ENCODE results near the gene DGKI. TPM values are rescaled to one million over a fixed set of nuclear protein-coding genes. Genes with fewer than 3 reads are reported as not detected.

The DGKI gene
- total RNA-seq, 1 experiment from 2014 or later, result 0.41 TPM

- Histone ChIP-seq H3K27ac (no peak overlapping the region), H2AFZ (no peak overlapping the region), H3K9me2 (ENCODE audit: insufficient read depth) (no peaks in the 10 kb centered on the region), H3K4me3 (no peak overlapping the region), H4K20me1 (ENCODE audit: insufficient read depth) (no peaks in the 10 kb centered on the region), H3K4me1 (replicated peaks; ENCODE audit: insufficient read depth) (no peaks in the 10 kb centered on the region), H3K9me3 (ENCODE audit: insufficient read depth, low read depth) (no peaks in the 10 kb centered on the region), H3K36me3 (ENCODE audit: low read depth) (no peaks in the 10 kb centered on the region), H3K27me3 (ENCODE audit: insufficient read depth, low read depth) (peaks cover 7% of the 10 kb centered on the region), H3K4me2 (no peak overlapping the region), H3F3A (ENCODE audit: insufficient read depth, low read depth) (no peaks in the 10 kb centered on the region), H3K79me2 (ENCODE audit: low read depth) (no peaks in the 10 kb centered on the region)
- intact Hi-C loops (cut with micrococcal nuclease; ENCODE audit: unreplicated experiment), result no loop called here
- ChIA-PET CTCF (no interaction called here), POLR2A (ENCODE audit: unreplicated experiment) (no interaction called here)
- TF ChIP-seq CTCF (conservative IDR thresholded peaks at IDR 0.05), result no peak
- no peak for TF ChIP-seq EZH2 (IDR thresholded peaks at IDR 0.05; ENCODE audit: low read depth)
- DNase-seq, result no peak
- BruUV-seq (replicated peaks), result no TSS peak
Measured at GRCh38 chr7:137818036-137818435, 28.7 kb downstream of the DGKI start.

GRCh38 chr7:137816696-137817320 lies 30.0 kb downstream of the DGKI start:
- intact Hi-C loops (cut with micrococcal nuclease; ENCODE audit: unreplicated experiment), result no loop called here
- H2AFZ ChIP-seq, result no peak overlapping the region
- H3K79me2 ChIP-seq (ENCODE audit: low read depth), result no peaks in the 10 kb centered on the region
- no peaks in the 10 kb centered on the region for H3K36me3 ChIP-seq (ENCODE audit: low read depth)
- no peak overlapping the region for H3K27ac ChIP-seq
- no peaks in the 10 kb centered on the region for H3K9me3 ChIP-seq (ENCODE audit: insufficient read depth, low read depth)
- CTCF ChIA-PET, result no interaction called here
- no peak overlapping the region for H3K4me2 ChIP-seq
- no peaks in the 10 kb centered on the region for H3F3A ChIP-seq (ENCODE audit: insufficient read depth, low read depth)
- BruUV-seq (replicated peaks), result no TSS peak
- peaks cover 7% of the 10 kb centered on the region for H3K27me3 ChIP-seq (ENCODE audit: insufficient read depth, low read depth)
- H4K20me1 ChIP-seq (ENCODE audit: insufficient read depth), result no peaks in the 10 kb centered on the region
- no peaks in the 10 kb centered on the region for H3K9me2 ChIP-seq (ENCODE audit: insufficient read depth)
- POLR2A ChIA-PET (ENCODE audit: unreplicated experiment), result no interaction called here
- H3K4me3 ChIP-seq, result no peak overlapping the region
- no peaks in the 10 kb centered on the region for H3K4me1 ChIP-seq (replicated peaks; ENCODE audit: insufficient read depth)
- TF ChIP-seq EZH2 (IDR thresholded peaks at IDR 0.05; ENCODE audit: low read depth) (no peak), CTCF (conservative IDR thresholded peaks at IDR 0.05) (no peak; the same call in 1 of the 2 replicates)
- DNase-seq, result no peak

DNA sequence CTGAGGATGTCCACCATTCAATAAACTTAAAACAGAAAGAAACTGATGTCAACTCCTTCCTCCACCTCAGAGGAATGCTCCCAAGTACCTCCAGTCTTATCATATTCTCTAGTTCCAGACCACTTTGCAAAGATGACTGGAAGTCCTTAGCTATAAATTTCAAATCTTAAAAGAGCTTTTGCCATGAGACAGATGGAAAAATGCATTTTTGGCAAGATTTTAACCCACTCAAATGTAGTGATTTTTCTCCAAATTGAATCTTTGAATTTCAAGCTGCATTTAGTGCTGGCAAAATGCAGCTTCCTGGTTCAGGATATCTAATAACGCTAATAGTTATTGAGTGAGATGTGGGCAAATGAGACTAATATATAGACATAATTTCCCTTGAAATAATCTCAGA lies 33.2 kb downstream of the DGKI start:
- Histone ChIP-seq H3K27me3 (ENCODE audit: insufficient read depth, low read depth) (no peaks in the 10 kb centered on the region; the same call in 1 of the 2 replicates), H3F3A (ENCODE audit: insufficient read depth, low read depth) (no peaks in the 10 kb centered on the region), H3K79me2 (ENCODE audit: low read depth) (no peaks in the 10 kb centered on the region), H2AFZ (no peak overlapping the region), H4K20me1 (ENCODE audit: insufficient read depth) (no peaks in the 10 kb centered on the region), H3K4me3 (no peak overlapping the region), H3K9me3 (ENCODE audit: insufficient read depth, low read depth) (no peaks in the 10 kb centered on the region), H3K4me1 (replicated peaks; ENCODE audit: insufficient read depth) (no peaks in the 10 kb centered on the region), H3K9me2 (ENCODE audit: insufficient read depth) (no peaks in the 10 kb centered on the region), H3K27ac (no peak overlapping the region), H3K4me2 (no peak overlapping the region), H3K36me3 (ENCODE audit: low read depth) (no peaks in the 10 kb centered on the region)
- ChIA-PET POLR2A (ENCODE audit: unreplicated experiment) (no interaction called here), CTCF (no interaction called here)
- intact Hi-C loops (cut with micrococcal nuclease; ENCODE audit: unreplicated experiment), result no loop called here
- TF ChIP-seq EZH2 (IDR thresholded peaks at IDR 0.05; ENCODE audit: low read depth) (no peak), CTCF (conservative IDR thresholded peaks at IDR 0.05) (no peak)
- DNase-seq, result no peak
- BruUV-seq (replicated peaks), result no TSS peak
